A673 (cell line): ENCODE data around the gene GABRB2. TPM values are rescaled to one million over a fixed set of nuclear protein-coding genes. Genes with fewer than 3 reads are reported as not detected.

Experiments
- BruUV-seq: library from RNA; stranded (reverse); fragments of 400-500 nt; replicated peaks from 2 replicates; lab custom pipeline; 2021; lab: Mats Ljungman, UMichigan
- CTCF ChIA-PET: fragments of 300-600 bp; sonication (Branson Sonifier 250); formaldehyde crosslinking; loops from one replicate; lab custom pipeline; 2022; ENCODE audit warnings: antibody characterized with exemption; lab: Charles Lee
- POLR2A ChIA-PET: fragments of 300-600 bp; sonication (Branson Sonifier 250); formaldehyde crosslinking; loops from one replicate; lab custom pipeline; 2022; ENCODE audit warnings: antibody characterized with exemption; ENCODE audit not compliant: low non-redundant PET; lab: Charles Lee
- DNase-seq: peaks from one replicate; pipeline ENCODE4 v3.0.0-alpha.2; 2015; ENCODE audit warnings: low spot score
- H3K27ac ChIP-seq: fragments of 200-600 bp; sonication (generic); 2 replicates; pipeline ENCODE4 v1.5.1; 2016; ENCODE audit warnings: mixed run types, low read depth, mild to moderate bottlenecking, mixed read lengths, antibody characterized with exemption, low read length; ENCODE audit not compliant: poor library complexity, severe bottlenecking
- H3K27me3 ChIP-seq: fragments of 200-600 bp; sonication (generic); replicated peaks from 2 replicates; pipeline ENCODE4 v1.6.1; 2017; ENCODE audit warnings: mixed run types, low read depth, mild to moderate bottlenecking, mixed read lengths, antibody characterized with exemption, low read length; ENCODE audit not compliant: insufficient read depth, poor library complexity
- H3K36me3 ChIP-seq: fragments of 200-600 bp; sonication (generic); 2 replicates; pipeline ENCODE4 v1.6.1; 2016; ENCODE audit warnings: mixed run types, mild to moderate bottlenecking, mixed read lengths, antibody characterized with exemption, low read length; ENCODE audit not compliant: insufficient read depth, poor library complexity, severe bottlenecking
- H3K4me1 ChIP-seq: fragments of 200-600 bp; sonication (generic); 2 replicates; pipeline ENCODE4 v1.6.1; 2017; ENCODE audit warnings: mixed run types, mild to moderate bottlenecking, mixed read lengths, antibody characterized with exemption, low read length; ENCODE audit not compliant: insufficient read depth, poor library complexity, severe bottlenecking
- H3K4me3 ChIP-seq: fragments of 200-600 bp; sonication (generic); 2 replicates; pipeline ENCODE4 v1.5.1; 2016; ENCODE audit warnings: low read depth, mixed run types, mild to moderate bottlenecking, mixed read lengths, low read length; ENCODE audit not compliant: poor library complexity, severe bottlenecking
- H3K9me3 ChIP-seq: fragments of 200-600 bp; sonication (generic); 2 replicates; pipeline ENCODE4 v1.6.1; 2016; ENCODE audit warnings: mixed run types, low read depth, mild to moderate bottlenecking, mixed read lengths, antibody characterized with exemption, low read length; ENCODE audit not compliant: poor library complexity, severe bottlenecking
- EZH2 ChIP-seq: fragments of 200-600 bp; sonication (generic); IDR thresholded peaks from 2 replicates; pipeline ENCODE4 v1.6.1; 2017; ENCODE audit warnings: borderline replicate concordance, low read depth, mild to moderate bottlenecking, mixed read lengths, antibody characterized with exemption, low read length; ENCODE audit not compliant: poor library complexity, severe bottlenecking
- intact Hi-C: fragments of 100-400 bp; cut with micrococcal nuclease; formaldehyde crosslinking; loops from one replicate; pipeline ENCODE4 v1.10.0; 2022; ENCODE audit not compliant: unreplicated experiment
- total RNA-seq: library from RNA; stranded (reverse); gene quantifications from 2 replicates; pipeline ENCODE4 v1.2.3, GENCODE V29; 2021
- TF ChIP-seq, protein P1 (sequence below): fragments of 300-800, 200-600 bp; sonication (generic); conservative IDR thresholded peaks from 2 replicates; pipeline ENCODE4 v1.5.1; 2017; ENCODE audit warnings: low read depth, mild to moderate bottlenecking, antibody characterized with exemption, low read length, moderate library complexity, mixed read lengths

The GABRB2 gene
- total RNA-seq, 1 experiment from 2014 or later: not detected

DNA sequence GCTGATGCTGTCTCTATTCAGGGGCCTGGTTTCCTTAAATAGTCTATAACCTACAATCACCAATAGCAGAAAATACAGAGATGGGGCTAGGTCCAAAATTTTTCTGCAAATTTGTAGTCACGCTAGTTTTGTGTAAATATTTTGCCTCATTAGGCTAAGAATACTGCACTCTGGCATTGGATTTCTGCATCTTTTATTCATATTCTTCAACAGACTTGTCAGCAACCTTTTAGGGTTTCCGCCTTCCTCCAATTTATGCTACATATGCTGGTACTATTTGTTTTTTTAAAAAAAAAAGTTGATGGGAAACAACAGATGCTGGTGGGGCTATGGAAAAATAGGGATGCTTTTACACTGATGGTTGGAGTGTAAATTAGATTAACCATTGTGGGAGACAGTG lies 202.3 kb downstream of the GABRB2 start:
- intact Hi-C loops: no loop called here
- no peak for TF ChIP-seq EZH2
- Histone ChIP-seq H3K27ac (no peak overlapping the region), H3K36me3 (no peaks in the 10 kb centered on the region), H3K4me3 (no peak overlapping the region), H3K4me1 (no peaks in the 10 kb centered on the region), H3K27me3 (no peaks in the 10 kb centered on the region), H3K9me3 (no peaks in the 10 kb centered on the region)
- DNase-seq: no peak
- CTCF ChIA-PET: no interaction called here
- POLR2A ChIA-PET: no interaction called here
- BruUV-seq: no TSS peak

DNA sequence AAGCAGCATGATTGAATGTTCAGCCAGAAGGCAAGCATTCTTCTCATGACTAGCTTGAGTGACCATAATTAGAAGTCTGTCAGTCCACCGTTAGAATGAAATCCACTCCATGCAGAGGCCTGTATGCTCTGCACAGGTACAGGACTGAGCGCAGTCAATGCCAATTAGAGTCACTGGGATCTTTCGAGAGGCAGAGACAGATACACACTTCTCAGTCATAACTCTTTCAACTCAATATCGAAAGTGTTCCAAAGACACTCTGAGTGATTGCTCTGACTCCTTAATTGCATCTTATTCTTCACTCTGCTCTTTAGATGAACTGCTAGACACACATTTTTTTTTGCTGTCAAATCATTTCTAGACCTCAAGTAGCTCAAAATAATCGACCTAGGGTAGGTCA lies 203.6 kb downstream of the GABRB2 start:
- H3K9me3 ChIP-seq: no peaks in the 10 kb centered on the region
- no peaks in the 10 kb centered on the region for H3K36me3 ChIP-seq
- no peaks in the 10 kb centered on the region for H3K4me1 ChIP-seq
- TF ChIP-seq EZH2: no peak
- TF ChIP-seq, protein P1, sequence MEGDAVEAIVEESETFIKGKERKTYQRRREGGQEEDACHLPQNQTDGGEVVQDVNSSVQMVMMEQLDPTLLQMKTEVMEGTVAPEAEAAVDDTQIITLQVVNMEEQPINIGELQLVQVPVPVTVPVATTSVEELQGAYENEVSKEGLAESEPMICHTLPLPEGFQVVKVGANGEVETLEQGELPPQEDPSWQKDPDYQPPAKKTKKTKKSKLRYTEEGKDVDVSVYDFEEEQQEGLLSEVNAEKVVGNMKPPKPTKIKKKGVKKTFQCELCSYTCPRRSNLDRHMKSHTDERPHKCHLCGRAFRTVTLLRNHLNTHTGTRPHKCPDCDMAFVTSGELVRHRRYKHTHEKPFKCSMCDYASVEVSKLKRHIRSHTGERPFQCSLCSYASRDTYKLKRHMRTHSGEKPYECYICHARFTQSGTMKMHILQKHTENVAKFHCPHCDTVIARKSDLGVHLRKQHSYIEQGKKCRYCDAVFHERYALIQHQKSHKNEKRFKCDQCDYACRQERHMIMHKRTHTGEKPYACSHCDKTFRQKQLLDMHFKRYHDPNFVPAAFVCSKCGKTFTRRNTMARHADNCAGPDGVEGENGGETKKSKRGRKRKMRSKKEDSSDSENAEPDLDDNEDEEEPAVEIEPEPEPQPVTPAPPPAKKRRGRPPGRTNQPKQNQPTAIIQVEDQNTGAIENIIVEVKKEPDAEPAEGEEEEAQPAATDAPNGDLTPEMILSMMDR: no peak
- ChIA-PET POLR2A (no interaction called here), CTCF (no interaction called here)
- intact Hi-C loops: no loop called here
- BruUV-seq: no TSS peak
- no peak overlapping the region for H3K4me3 ChIP-seq
- H3K27ac ChIP-seq: no peak overlapping the region
- H3K27me3 ChIP-seq: no peaks in the 10 kb centered on the region
- no peak for DNase-seq

DNA sequence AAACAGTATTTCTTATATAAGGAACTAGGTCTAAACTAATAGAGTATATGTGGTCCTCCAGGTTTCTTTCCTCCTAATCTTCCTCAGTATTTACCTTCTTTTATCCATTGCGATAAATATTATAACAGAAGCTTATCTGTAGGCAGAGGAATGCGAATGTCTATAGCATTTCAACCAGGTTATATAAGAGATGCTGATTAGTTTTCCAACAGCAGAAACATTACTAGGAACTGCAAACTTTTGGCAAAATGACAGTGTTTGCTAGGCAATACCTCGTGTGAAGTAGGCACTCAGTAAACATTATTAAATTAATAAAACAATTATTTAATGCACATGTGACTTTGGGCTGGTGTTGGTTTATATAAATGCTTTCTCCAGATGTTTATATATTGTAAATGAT lies 206.5 kb downstream of the GABRB2 start:
- H3K9me3 ChIP-seq: no peaks in the 10 kb centered on the region
- no peak overlapping the region for H3K4me3 ChIP-seq
- ChIA-PET CTCF (no interaction called here), POLR2A (no interaction called here)
- no TSS peak for BruUV-seq
- no peaks in the 10 kb centered on the region for H3K27me3 ChIP-seq
- TF ChIP-seq EZH2: no peak
- TF ChIP-seq, protein P1: no peak
- H3K4me1 ChIP-seq: no peaks in the 10 kb centered on the region
- intact Hi-C loops: no loop called here
- H3K36me3 ChIP-seq: no peaks in the 10 kb centered on the region
- H3K27ac ChIP-seq: no peak overlapping the region
- no peak for DNase-seq

DNA sequence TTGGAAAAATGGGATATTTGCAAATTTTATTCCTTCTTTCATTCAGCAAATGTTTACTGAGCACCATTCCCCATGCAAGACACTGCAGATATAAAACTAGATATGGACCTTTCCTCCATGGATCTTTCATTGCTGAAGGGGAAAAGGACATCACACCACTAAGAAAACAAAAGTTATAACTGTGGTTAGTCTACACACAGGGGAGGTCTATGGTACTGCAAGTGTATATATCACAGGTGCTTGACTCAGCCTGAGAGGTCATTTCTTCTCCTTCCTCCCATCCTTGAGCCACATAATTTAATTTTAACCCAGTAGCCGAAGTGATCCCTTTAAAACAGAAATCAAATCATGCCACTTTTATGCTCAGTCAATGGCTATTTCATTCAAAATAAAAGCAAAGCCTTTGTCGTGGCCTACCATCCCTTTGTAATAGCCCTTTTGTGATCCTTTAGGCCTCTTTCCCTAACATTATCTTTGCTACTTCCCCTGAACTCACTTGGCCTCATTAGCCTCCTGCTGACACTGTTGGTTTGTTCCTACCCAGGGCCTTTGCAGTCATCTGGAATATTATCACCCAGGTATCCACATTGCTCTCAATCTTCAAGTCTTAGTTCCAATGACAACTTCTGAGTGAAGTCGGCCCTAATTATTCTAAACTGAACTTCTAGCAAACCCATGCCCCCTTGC lies 213.2 kb downstream of the GABRB2 start:
- CTCF ChIA-PET: no interaction called here
- TF ChIP-seq, protein P1: no peak
- no peak for TF ChIP-seq EZH2

More for the DNA sequence above, 213.2 kb downstream of the GABRB2 start:
- no peaks in the 10 kb centered on the region for H3K9me3 ChIP-seq
- intact Hi-C loops: no loop called here
- POLR2A ChIA-PET: no interaction called here
- BruUV-seq: no TSS peak
- no peak for DNase-seq
- no peaks in the 10 kb centered on the region for H3K4me1 ChIP-seq
- no peak overlapping the region for H3K27ac ChIP-seq
- H3K27me3 ChIP-seq: no peaks in the 10 kb centered on the region
- H3K4me3 ChIP-seq: no peak overlapping the region
- H3K36me3 ChIP-seq: no peaks in the 10 kb centered on the region
